ENCODE measurements around the gene LDB3. TPM values are rescaled to one million over a fixed set of nuclear protein-coding genes. Genes with fewer than 3 reads are reported as not detected.

The LDB3 gene
- total RNA-seq, 1 experiment from 2014 or later: 0.04 TPM

DNA sequence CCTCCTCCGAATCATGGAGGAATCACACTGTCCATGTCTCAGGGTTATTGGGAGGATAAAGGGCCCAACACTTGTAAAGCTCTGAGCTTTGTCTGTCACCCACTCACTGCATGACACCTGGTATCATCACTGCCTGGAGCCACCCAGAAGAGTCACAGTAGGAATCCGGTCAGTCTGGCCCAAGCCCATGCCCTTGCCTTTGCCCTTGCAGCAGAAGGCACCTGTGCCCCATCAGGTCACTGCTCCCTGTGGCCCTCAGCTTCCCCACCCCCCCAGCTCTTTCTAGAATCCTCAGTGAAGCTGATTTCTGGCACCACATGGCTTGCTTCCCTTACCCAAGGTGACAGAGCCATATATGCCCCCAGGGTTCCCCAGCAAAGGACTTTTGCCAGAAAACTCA, 14.4 kb downstream of the LDB3 start:
- H3F3A ChIP-seq (ENCODE audit: low read length, unreplicated experiment): no peaks in the 10 kb centered on the region
- H2AFZ ChIP-seq (ENCODE audit: low read length): no peak overlapping the region
- no peak for DNase-seq
- intact Hi-C loops (cut with micrococcal nuclease): loop anchor here (5.0 to 10.0 kb wide), 2 partner anchors 35 to 88 kb away; no protein-coding TSS in a partner anchor
- no peaks in the 10 kb centered on the region for H3K4me1 ChIP-seq (ENCODE audit: insufficient read depth, low read length)
- H3K4me3 ChIP-seq (ENCODE audit: low read length): no peak overlapping the region
- H3K4me2 ChIP-seq (ENCODE audit: low read length): no peak overlapping the region
- BruUV-seq (replicated peaks): no TSS peak
- H3K79me2 ChIP-seq (ENCODE audit: low read length): no peaks in the 10 kb centered on the region
- H3K27me3 ChIP-seq (ENCODE audit: low read length): no peaks in the 10 kb centered on the region
- TF ChIP-seq EZH2 (IDR thresholded peaks at IDR 0.05; ENCODE audit: low read length, unreplicated experiment): no peak
- no peak for TF ChIP-seq EZH2phosphoT487 (IDR thresholded peaks at IDR 0.05; ENCODE audit: borderline replicate concordance, low read length)
- TF ChIP-seq, protein P1, sequence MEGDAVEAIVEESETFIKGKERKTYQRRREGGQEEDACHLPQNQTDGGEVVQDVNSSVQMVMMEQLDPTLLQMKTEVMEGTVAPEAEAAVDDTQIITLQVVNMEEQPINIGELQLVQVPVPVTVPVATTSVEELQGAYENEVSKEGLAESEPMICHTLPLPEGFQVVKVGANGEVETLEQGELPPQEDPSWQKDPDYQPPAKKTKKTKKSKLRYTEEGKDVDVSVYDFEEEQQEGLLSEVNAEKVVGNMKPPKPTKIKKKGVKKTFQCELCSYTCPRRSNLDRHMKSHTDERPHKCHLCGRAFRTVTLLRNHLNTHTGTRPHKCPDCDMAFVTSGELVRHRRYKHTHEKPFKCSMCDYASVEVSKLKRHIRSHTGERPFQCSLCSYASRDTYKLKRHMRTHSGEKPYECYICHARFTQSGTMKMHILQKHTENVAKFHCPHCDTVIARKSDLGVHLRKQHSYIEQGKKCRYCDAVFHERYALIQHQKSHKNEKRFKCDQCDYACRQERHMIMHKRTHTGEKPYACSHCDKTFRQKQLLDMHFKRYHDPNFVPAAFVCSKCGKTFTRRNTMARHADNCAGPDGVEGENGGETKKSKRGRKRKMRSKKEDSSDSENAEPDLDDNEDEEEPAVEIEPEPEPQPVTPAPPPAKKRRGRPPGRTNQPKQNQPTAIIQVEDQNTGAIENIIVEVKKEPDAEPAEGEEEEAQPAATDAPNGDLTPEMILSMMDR (conservative IDR thresholded peaks at IDR 0.05; ENCODE audit: low read depth, low read length): no peak
- CTCF ChIA-PET: no interaction called here
- no peak overlapping the region for H3K27ac ChIP-seq (ENCODE audit: low read length)
- H3K9ac ChIP-seq (ENCODE audit: low read length): no peak overlapping the region
- POLR2A ChIA-PET (ENCODE audit: unreplicated experiment): no interaction called here
- no peaks in the 10 kb centered on the region for H3K9me2 ChIP-seq (replicated peaks; ENCODE audit: low read length)
- no peak for ATAC-seq
- no peaks in the 10 kb centered on the region for H3K9me3 ChIP-seq (ENCODE audit: low read length)
- no peaks in the 10 kb centered on the region for H4K20me1 ChIP-seq (ENCODE audit: low read length)
- H3K36me3 ChIP-seq (ENCODE audit: low read depth, low read length): no peaks in the 10 kb centered on the region

DNA sequence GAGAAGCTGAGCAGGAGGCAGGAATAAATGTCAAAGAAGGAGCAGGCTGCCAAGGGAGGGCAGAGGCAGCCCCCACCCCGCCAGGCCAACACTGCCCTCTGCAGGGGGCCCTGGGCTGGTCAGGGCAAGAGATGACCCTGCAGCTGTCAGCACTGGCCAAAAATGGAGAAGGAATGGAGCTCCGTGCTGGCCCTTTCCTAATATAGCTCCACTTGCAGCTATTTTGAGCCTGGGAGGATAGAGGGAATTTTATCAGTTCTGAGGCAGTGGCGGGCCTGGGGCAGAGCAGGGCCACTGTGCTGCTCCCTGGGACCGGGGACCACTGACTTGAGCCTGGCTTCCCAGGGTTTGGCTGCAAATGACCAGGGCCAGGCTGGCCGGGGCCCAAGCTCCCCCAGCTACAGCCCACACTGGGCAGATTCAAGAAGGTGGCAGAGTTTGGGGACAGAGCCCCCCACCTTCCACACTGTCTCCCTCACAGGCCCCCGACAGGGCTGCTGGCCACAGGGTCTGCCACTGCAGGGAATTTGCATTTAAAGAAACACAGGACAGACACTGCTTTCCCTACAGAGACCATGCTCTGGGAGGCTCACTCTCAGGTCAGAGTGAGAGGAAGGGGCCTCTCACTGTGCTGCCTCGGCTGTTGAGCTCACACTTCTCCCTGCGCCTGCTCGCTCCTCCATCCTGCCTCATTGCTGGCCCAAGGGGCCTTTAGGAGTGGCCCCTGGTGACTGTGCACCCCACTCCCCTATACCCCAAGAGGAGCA, 16.2 kb downstream of the LDB3 start:
- Histone ChIP-seq H3K4me1 (ENCODE audit: insufficient read depth, low read length) (no peaks in the 10 kb centered on the region), H3K9me2 (replicated peaks; ENCODE audit: low read length) (no peaks in the 10 kb centered on the region), H3K36me3 (ENCODE audit: low read depth, low read length) (no peaks in the 10 kb centered on the region), H3F3A (ENCODE audit: low read length, unreplicated experiment) (no peaks in the 10 kb centered on the region), H2AFZ (ENCODE audit: low read length) (no peak overlapping the region), H3K4me2 (ENCODE audit: low read length) (no peak overlapping the region), H3K9ac (ENCODE audit: low read length) (no peak overlapping the region), H4K20me1 (ENCODE audit: low read length) (no peaks in the 10 kb centered on the region), H3K27me3 (ENCODE audit: low read length) (no peaks in the 10 kb centered on the region), H3K79me2 (ENCODE audit: low read length) (no peaks in the 10 kb centered on the region), H3K27ac (ENCODE audit: low read length) (no peak overlapping the region), H3K4me3 (ENCODE audit: low read length) (no peak overlapping the region), H3K9me3 (ENCODE audit: low read length) (no peaks in the 10 kb centered on the region)
- ATAC-seq (peak; percentile 69), DNase-seq (peak; percentile 49)
- intact Hi-C loops (cut with micrococcal nuclease): loop anchor here (5.0 to 10.0 kb wide), 3 partner anchors 37 to 162 kb away; partner anchors contain the start of gene WAPL
- no TSS peak for BruUV-seq (replicated peaks)
- CTCF ChIA-PET: interaction anchor here (0.6 to 1.3 kb wide), 7 partner anchors 9 to 170 kb away, joined by 3 to 9 read pairs (median 4); partner anchors contain the start of gene WAPL
- POLR2A ChIA-PET (ENCODE audit: unreplicated experiment): no interaction called here
- TF ChIP-seq EZH2 (IDR thresholded peaks at IDR 0.05; ENCODE audit: low read length, unreplicated experiment): no peak
- TF ChIP-seq, protein P1 (conservative IDR thresholded peaks at IDR 0.05; ENCODE audit: low read depth, low read length): peak; percentile 74

DNA sequence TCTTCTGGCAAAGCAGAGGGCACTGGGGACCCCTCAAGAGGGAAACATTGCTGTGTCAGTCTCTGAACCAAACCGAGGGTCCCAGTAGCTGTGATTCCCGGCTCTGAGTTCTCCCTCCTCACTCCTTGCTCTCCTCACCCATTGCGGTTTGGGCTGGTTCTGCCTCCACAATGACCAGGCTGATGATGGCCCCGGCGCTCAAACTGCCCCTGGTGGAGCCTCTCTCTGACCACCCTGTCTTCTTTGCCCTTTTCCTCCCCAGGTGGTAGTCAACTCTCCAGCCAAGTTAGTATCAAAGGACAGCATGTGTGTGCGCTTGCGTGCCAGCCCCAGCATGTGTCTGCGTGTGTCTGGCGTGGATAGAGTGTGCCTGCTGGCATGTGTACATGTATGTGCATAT, 17.1 kb downstream of the LDB3 start:
- Histone ChIP-seq H3K4me3 (ENCODE audit: low read length) (no peak overlapping the region), H3K4me1 (ENCODE audit: insufficient read depth, low read length) (no peaks in the 10 kb centered on the region), H3K79me2 (ENCODE audit: low read length) (no peaks in the 10 kb centered on the region), H3F3A (ENCODE audit: low read length, unreplicated experiment) (no peaks in the 10 kb centered on the region), H3K4me2 (ENCODE audit: low read length) (no peak overlapping the region), H2AFZ (ENCODE audit: low read length) (no peak overlapping the region), H3K27ac (ENCODE audit: low read length) (no peak overlapping the region), H4K20me1 (ENCODE audit: low read length) (no peaks in the 10 kb centered on the region), H3K9ac (ENCODE audit: low read length) (no peak overlapping the region), H3K36me3 (ENCODE audit: low read depth, low read length) (no peaks in the 10 kb centered on the region), H3K9me3 (ENCODE audit: low read length) (no peaks in the 10 kb centered on the region), H3K27me3 (ENCODE audit: low read length) (no peaks in the 10 kb centered on the region), H3K9me2 (replicated peaks; ENCODE audit: low read length) (no peaks in the 10 kb centered on the region)
- no peak for DNase-seq
- no peak for ATAC-seq
- intact Hi-C loops (cut with micrococcal nuclease): loop anchor here (5.0 to 10.0 kb wide), 2 partner anchors 91 to 163 kb away; partner anchors contain the start of gene WAPL
- BruUV-seq (replicated peaks): no TSS peak
- TF ChIP-seq, protein P1 (conservative IDR thresholded peaks at IDR 0.05; ENCODE audit: low read depth, low read length): no peak
- TF ChIP-seq EZH2phosphoT487 (IDR thresholded peaks at IDR 0.05; ENCODE audit: borderline replicate concordance, low read length) (no peak), EZH2 (IDR thresholded peaks at IDR 0.05; ENCODE audit: low read length, unreplicated experiment) (no peak)
- POLR2A ChIA-PET (ENCODE audit: unreplicated experiment): no interaction called here
- CTCF ChIA-PET: interaction anchor here (1.1 kb wide), 1 partner anchor 93 kb away, joined by 4 read pairs; no protein-coding TSS in a partner anchor
